Measurements from ENCODE around the gene GFPT2. TPM values are rescaled to one million over a fixed set of nuclear protein-coding genes. Genes with fewer than 3 reads are reported as not detected.

GFPT2 gene
- total RNA-seq, 1 donor from 2014 or later: 13.6 TPM

DNA sequence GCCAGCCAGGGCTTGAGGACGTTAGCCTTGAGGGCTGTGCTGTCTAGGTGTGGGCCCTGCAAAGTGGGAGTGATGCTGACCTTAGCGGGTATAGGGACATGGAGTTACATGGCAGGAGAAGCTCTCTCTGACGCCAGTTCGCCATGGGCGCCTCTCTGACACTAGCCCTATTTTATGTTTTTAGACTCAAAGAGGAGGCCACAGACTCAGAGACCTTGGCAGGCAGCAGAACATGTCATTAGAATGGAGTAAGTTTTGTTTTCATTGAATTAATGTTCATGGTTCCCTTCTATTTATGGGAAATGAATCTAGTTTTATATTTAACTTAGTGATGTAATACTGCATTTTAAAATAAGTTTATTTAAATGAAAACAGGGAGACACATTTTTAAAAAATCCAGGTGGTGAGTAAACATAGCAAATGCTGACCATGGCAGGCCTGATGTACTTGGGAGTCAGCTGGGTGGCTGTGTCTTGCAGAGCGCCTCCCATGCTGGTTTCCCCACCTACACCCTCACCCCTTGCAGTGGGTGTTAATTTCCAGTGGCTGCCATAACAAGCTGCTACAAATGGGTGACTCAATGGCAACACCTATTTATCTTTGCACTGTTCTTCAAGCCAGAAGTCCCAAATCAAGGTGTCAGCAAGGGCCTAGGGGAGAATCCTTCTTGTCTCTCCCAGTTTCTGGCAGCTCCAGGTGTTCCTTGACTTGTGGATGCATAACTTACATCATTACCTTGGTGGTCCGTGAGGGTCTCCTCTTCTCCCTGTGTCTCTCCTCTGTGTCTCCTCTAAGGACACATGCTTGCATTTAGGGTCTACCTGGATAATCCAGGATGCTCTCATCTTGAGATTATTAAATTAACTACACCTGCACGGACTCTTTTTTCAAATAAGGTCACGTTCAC is 25.6 kb upstream of the GFPT2 start:
- DNase-seq: no peak

- DNase-seq: no peak
Measured at GRCh38 chr5:180377556-180378197, 24.5 kb upstream of the GFPT2 start.

DNA sequence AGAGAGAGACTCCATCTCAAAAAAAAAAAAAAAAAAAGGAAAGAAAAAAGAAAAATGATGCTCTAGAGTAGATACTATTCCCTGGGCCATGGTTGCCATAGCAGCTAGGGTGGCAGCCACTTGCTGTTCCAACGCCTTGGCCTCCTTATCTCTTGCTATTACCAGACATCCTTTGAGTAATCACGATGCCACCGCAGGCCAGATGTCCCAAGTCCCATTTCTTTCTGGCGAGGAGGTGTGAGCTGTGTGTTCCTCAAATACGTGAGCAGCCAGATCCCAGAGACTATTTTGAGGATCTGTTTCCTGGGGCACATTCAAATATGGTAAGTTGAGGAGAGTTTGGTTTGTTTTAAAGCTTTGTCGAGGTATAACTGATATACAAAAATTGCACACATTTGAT is 23.4 kb upstream of the GFPT2 start:
- no peak for DNase-seq

DNA sequence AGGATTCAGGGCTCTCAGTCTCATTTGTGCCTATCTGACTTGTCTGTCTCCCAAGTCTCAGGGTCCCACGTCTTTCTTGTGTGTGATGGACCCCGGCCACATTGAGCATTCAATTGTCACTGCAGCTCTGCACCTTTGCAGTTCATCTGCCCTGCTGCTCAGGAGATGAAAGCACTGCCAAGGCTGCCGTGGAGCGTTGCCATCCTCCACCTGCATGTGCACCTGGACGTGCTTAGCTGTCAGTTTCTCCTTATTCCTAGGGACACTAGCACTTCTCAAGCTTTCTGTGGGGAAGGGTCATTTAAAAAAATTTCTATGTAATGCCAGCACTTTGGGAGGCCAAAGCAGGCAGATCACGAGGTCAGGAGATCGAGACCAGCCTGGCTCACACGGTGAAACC is 22.8 kb upstream of the GFPT2 start:
- DNase-seq: no peak

GRCh38 chr5:180375291-180375690 is 22.2 kb upstream of the GFPT2 start:
- no peak for DNase-seq

DNA sequence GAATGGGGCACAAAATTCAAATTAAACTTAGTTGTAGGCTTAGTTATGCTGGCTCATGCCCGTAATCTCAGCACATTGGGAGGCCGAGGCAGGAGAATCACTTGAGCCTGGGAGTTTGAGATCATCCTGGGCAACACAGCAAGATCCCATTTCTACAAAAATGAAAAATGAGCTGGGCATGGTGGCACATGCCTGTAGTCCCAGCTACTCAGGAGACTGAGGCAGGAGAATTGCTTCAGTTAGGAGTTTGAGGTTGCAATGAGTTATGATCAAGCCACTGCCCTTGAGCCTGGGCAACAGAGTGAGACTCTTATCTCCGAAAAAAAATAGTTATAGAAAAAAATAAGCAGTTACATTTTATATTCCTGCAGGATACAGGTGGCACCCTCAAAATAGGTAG is 20.7 kb upstream of the GFPT2 start:
- DNase-seq: no peak

GRCh38 chr5:180373454-180373853 is 20.3 kb upstream of the GFPT2 start:
- DNase-seq: no peak

DNA sequence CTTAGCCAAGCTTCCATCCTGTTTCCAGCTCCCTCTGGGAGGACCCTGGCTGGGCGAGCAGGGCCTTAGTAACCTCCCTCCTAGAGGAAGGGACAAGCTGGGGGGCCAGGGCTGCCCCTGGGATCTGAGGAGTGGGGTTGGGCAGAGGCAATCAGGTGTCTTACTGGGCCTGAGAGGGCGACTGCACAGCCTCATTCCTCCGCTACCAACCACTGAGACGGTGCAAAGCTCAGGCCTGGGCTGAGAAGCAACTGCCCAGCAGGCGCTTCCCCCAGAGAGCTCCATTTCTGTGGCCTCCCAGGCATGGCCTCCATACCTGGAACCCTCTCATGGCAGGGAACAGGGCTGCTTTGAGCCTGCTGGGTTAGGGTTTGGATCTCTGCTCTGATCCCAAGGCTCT is 18.8 kb upstream of the GFPT2 start:
- DNase-seq: no peak

GRCh38 chr5:180370861-180371641 is 17.9 kb upstream of the GFPT2 start:
- peak; percentile 75 for DNase-seq

GRCh38 chr5:180367991-180368390 is 14.9 kb upstream of the GFPT2 start:
- DNase-seq: no peak

- no peak for DNase-seq
Measured at GRCh38 chr5:180367300-180367699, 14.2 kb upstream of the GFPT2 start.

GRCh38 chr5:180366326-180366725 is 13.2 kb upstream of the GFPT2 start:
- peak; percentile 42 for DNase-seq

GRCh38 chr5:180365829-180366228 is 12.7 kb upstream of the GFPT2 start:
- no peak for DNase-seq

DNA sequence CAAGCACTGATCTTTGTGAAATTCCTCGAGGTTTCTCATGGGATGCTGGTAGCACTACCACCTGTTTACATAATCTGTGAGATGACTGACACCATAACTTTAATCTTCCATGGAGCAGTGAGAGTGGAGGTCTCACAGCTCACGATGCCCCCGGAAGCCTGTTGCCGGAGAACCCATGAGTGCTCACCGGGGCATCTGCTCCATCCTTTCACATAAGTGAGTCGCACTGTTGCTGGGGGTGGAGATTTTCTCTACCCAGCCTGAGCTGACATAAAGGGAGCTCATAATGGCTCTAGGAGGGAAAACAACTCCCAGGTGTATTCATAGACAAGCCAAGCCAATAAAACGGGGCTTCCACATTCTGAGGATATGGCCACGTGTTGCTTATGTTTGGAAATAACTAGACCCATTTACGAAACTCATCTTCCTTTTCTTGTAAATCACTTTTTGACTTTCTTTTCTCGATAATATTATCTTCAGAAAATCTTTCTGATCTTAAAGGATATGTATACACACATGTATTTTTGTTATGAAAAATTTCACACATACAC is 11.2 kb upstream of the GFPT2 start:
- no peak for DNase-seq

DNA sequence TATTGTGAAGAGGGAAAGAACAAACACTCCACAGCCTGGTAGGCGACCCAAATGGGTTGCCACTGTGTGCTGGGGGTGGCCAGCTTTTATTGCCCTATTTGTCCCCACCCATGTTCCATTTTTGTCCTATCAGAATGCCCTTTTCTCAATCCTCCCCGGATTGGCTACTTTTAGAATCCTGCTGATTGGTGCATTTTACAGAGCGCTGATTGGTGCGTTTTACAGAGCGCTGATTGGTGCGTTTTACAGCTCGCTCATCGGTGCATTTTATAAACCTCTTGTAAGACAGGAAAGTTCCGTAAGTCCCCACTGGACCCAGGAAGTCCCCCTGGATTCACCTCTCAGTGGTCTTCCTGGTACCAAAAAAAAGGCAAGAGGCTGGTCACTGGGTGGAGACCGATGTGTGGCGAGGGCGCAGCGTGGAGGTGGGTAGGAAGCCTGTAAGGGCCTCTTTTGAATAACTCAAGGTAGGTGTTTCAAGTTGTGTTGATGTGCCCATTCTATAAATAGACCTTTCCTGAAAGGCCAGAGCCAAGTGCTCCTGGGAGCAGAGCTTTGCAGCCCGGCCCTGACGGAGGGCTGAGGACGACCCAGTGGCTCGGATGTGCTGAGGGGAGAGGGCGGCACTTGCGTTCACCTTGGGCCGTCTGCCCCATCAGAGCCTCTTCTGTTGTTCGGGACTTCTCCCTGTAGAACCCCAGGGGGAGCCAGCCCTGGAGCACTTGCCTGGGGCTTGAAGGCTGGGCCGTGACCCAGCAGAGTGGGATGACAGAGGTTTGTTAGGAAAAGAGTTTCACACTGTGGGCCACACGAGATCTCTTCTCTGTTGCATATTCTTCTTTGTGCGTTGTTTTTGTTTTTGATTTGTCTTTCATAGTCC is 7.2 kb upstream of the GFPT2 start:
- DNase-seq: no peak

- DNase-seq: no peak
Measured at GRCh38 chr5:180358694-180359093, 5.6 kb upstream of the GFPT2 start.

DNA sequence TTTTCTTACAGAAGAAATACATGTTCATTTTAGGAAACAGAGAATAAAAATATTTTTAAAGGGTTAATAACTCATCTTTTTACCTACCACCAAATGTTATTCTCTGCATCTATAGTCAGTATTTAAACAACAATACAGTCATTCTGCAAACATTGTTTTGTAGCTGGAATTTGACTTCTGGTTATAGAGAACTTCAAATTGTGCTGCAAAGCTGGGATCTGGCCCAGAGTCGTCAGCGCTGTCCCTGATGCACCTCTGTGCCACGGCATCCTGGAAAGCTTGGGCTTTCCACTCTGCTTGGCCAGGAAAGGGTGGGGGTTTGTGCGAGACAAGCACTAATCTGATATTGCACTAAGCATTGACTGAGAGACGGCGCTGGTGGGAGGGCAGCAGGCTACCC is 5.0 kb upstream of the GFPT2 start:
- DNase-seq: no peak

DNA sequence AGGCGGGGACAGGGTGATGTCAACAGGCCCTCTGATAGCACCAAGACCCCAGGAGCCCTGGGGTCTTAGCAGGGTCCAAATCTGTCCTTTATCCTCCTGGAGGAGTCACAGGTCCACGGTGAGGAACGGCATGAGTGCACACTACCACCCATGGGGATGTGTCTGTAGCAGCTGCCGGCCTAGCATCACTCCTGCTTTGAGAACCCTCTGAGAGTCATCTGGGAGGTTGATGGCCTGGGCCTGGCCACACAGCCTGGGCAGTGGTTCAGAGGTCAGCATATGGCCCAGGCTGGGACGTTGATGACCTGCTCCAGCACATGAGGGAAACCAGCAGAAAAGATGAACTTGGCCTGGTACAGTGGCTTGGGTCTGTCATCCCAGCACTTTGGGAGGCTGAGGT is 1.8 kb upstream of the GFPT2 start:
- no peak for DNase-seq

DNA sequence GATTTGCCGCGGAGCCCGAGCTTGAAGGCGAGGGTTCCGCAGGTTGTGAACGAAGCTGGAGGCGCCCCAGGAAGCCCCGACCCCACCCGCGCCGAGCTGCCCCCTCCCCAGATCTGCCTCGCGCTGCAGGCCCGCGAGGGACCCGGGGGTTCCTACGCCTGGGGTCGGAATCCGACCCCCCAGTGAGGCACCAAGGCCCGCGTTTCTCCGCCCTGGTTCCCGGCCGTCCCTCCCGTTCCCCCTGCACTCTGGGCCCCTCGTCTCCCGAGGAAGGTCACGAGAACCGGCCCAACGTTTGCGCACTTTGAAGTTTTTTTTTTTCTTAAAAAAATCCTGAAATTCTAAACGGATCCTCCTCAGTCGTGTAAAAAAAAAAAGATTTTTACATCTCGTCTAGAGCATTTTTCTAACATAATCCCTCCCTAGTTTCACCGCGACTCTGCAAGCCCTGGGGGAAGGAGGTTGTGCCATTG is 880 bp upstream of the GFPT2 start:
- DNase-seq: peak; percentile 32

DNA sequence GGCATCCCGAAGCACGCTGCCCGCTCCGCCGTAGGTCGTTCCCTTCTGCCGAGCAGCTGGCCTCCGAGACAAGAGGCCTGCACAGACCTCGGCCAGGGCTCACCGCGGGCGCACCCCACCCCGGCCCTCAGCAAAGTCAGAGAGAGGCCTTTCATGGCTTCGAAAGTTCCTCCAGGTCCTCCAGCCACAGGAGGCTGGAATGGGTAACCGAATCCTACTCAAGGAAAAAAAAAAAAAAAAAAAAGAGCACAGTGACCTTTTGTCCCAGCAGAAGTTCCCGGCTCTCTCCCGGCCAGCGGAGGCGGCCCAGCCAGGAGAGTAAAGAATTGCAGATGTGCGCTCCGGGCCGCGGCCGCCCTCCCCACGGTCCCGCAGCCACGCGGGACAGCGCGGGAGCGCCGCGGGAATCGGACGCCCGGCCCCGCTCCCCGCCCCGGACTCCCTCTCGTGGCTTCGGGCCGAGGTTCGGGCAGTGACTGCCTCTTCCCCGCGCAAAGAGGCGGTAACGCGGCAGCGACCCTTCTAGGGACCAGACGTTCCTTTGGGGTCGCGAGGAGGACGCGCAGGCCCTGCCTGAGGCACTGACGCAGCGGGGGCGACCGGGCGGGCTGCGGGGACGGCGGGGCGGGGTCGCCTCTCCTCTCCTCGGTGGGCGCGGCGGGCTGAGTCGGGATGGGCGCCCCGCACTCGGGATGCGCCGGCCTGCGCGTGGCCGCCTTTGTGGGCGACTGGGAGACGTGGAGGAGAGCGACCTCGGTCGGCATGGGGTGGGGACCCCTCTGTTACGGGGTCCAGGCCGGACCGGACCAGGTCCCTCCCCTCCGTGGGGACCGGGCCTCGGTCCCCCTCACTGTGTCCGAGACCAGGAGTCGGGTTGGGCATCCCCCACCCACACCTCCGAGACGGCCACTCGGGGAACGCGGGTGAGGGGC is 754 bp downstream of the GFPT2 start:
- peak; percentile 64 for DNase-seq
